Uterus (tissue), 4 donors: ENCODE measurements around the gene SEC14L1. TPM values are rescaled to one million over a fixed set of nuclear protein-coding genes. Genes with fewer than 3 reads are reported as not detected.

ENCODE experiments used
- DNase-seq, 2 donors: peaks; one replicate each; pipeline ENCODE4 v3.0.0-alpha.2; 2019 to 2020
- H3K27ac ChIP-seq, 2 donors: fragments of 200-600 bp; sonication (generic); 1 replicate in 1 of 2; 2 replicates in 1 of 2; pipeline ENCODE4 v1.5.1; 2016 to 2018
- H3K27me3 ChIP-seq, 2 donors: fragments of 200-600 bp; sonication (generic); one replicate each; pipeline ENCODE4 v1.5.1; 2018 to 2019; ENCODE audit warnings: control low read depth in 1 of 2
- H3K36me3 ChIP-seq, 2 donors: fragments of 200-600 bp; sonication (generic); one replicate each; pipeline ENCODE4 v1.5.1; 2019; ENCODE audit warnings: control low read depth in 1 of 2
- H3K4me1 ChIP-seq, 2 donors: fragments of 200-600 bp; sonication (generic); one replicate each; pipeline ENCODE4 v1.5.1; 2018 to 2019; ENCODE audit warnings: control low read depth in 1 of 2
- H3K4me3 ChIP-seq, 2 donors: fragments of 200-600 bp; sonication (generic); 1 replicate in 1 of 2; 2 replicates in 1 of 2; pipeline ENCODE4 v1.5.1; 2018 to 2019; ENCODE audit warnings: mild to moderate bottlenecking in 1 of 2
- H3K9me3 ChIP-seq, 2 donors: fragments of 200-600 bp; sonication (generic); one replicate each; pipeline ENCODE4 v1.5.1; 2019; ENCODE audit warnings: control low read depth in 1 of 2
- POLR2A ChIP-seq, 2 donors: fragments of 450-650 bp; IDR thresholded peaks; one replicate each; pipeline ENCODE4 v1.6.1; 2016; ENCODE audit warnings: antibody characterized with exemption in 2 of 2, mild to moderate bottlenecking in 1 of 2, moderate library complexity in 1 of 2
- intact Hi-C: fragments of 100-400 bp; cut with DNase I; formaldehyde crosslinking; loops from one replicate; pipeline ENCODE4 v1.15.1; 2023; ENCODE audit warnings: low total_unique reads
- total RNA-seq, 4 donors: library from RNA; depleted of rRNA in 3 of 4; stranded (reverse); fragments of >200 nt in 3 of 4; gene quantifications; one replicate each; pipeline versions ENCODE4 v1.1.0 to v1.2.4, GENCODE V29; 2014 to 2023
- TF ChIP-seq, protein P1 (sequence below), 4 experiments: fragments of 200-600 bp in 2 of 4; fragments of 450-650 bp in 2 of 4; sonication (generic) in 2 of 4; IDR thresholded peaks; one replicate each; pipeline ENCODE4 v1.5.1; 2016 to 2019; ENCODE audit warnings: antibody characterized with exemption in 4 of 4, mild to moderate bottlenecking in 2 of 4, moderate library complexity in 1 of 4
- donor health status: DM: yes; HTN: yes; CAD: no.

Gene SEC14L1
- total RNA-seq, 4 donors from 2014 or later: 38.2 to 128 (median 42.6) TPM

DNA sequence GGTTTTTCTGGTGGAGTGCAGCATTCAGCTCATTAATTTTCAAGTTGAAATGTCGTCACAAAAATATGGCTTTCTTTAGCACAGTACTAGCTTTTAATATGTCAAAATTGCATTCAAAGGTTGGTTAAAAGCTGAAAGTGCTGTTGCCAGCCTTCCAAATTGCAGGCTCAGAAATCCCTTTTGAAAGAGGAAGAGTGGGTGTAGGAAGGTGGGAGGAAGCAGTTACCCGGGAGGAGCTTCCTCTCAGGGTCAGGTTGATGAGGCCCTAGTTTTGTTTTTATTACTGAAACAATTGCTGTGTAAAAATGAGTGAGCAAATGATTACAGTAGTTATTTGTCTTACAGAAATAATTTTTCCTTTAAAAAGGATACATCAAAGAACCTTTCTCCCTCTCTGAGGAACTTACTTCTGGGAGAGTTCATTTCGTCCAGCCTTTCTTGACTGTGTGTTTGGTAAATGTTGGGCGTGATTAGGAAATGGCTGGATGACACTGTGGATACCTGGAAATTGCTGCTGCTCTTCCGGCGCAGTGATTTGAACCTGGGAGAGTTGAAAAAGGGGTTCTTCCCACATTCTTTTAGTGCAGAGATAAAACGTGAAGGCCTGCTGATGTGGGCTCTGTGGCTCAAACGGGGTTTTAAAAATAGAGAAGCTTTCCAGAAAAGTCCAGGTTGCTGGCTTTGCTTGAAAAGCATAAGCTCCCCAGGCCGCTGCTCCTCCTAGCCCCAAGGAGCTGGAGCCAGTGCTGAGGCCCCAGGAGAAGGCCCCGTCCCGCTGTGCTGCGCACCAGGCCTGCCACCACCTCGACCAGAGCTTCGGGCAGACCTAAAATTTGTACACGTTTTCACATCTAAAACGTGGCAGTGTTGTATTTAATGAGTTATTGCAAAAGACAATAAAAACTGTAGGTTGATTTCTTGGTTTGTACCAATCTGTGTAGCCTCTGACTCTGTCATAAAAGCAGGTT, 41.7 kb downstream of the SEC14L1 start:
- no peak overlapping the region for H3K4me3 ChIP-seq
- no peak for DNase-seq
- TF ChIP-seq POLR2A (IDR thresholded peaks at IDR 0.05): no peak
- TF ChIP-seq, protein P1, sequence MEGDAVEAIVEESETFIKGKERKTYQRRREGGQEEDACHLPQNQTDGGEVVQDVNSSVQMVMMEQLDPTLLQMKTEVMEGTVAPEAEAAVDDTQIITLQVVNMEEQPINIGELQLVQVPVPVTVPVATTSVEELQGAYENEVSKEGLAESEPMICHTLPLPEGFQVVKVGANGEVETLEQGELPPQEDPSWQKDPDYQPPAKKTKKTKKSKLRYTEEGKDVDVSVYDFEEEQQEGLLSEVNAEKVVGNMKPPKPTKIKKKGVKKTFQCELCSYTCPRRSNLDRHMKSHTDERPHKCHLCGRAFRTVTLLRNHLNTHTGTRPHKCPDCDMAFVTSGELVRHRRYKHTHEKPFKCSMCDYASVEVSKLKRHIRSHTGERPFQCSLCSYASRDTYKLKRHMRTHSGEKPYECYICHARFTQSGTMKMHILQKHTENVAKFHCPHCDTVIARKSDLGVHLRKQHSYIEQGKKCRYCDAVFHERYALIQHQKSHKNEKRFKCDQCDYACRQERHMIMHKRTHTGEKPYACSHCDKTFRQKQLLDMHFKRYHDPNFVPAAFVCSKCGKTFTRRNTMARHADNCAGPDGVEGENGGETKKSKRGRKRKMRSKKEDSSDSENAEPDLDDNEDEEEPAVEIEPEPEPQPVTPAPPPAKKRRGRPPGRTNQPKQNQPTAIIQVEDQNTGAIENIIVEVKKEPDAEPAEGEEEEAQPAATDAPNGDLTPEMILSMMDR (IDR thresholded peaks at IDR 0.05): no peak
- no peaks in the 10 kb centered on the region for H3K9me3 ChIP-seq
- intact Hi-C loops: no loop called here
- no peaks in the 10 kb centered on the region for H3K36me3 ChIP-seq
- H3K27ac ChIP-seq: peak overlapping the region; percentile 22 to 65
- H3K4me1 ChIP-seq: no peaks in the 10 kb centered on the region
- H3K27me3 ChIP-seq: no peaks in the 10 kb centered on the region

DNA sequence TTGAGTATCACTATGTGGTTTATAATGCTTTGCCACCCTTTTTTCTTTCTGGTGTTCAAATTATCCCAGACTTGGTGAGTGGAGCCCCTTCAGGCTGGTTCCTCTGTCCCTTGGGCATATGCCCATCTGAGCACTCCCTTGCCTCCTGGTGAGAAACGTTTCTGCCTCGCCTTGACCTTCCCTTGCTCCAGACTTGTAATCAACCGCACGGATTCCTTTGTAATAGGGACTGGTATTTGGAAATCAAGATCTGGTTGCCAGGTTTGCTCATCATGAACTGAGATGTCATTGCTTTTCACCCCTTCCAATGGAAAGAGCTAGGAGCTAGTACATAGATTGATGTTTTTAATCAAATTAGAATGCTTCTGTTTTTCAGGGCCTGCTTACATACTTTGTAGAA, 43.7 kb downstream of the SEC14L1 start:
- TF ChIP-seq POLR2A (IDR thresholded peaks at IDR 0.05): no peak
- TF ChIP-seq, protein P1 (IDR thresholded peaks at IDR 0.05): no peak
- H3K9me3 ChIP-seq: no peaks in the 10 kb centered on the region
- no peak overlapping the region for H3K4me3 ChIP-seq
- no peaks in the 10 kb centered on the region for H3K36me3 ChIP-seq
- no peaks in the 10 kb centered on the region for H3K4me1 ChIP-seq
- peak overlapping the region in 1 of 2 donors; percentile 22 for H3K27ac ChIP-seq
- intact Hi-C loops: no loop called here
- no peak for DNase-seq
- no peaks in the 10 kb centered on the region for H3K27me3 ChIP-seq

DNA sequence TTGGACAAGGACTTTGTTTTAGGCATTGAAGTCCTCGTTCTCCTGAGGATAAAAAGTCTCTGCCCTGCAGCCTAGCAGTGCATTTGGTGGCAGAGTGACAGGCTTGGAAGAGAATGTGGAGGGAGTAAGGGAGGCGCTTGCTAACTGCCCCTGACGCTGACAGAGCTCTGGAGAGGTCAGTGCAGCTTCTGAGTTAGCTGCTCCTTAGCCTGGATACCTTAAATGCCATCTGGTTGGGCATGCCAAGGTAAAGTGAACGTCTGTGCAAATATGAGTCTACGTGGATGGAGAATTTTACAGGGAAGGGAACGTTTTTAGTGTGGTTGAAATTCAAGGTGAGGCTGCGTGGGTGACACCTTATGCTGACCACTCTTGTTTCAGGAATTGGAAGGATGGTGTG, 44.4 kb downstream of the SEC14L1 start:
- no peak for DNase-seq
- H3K27ac ChIP-seq: peak overlapping the region in 1 of 2 donors; percentile 11
- no peaks in the 10 kb centered on the region for H3K36me3 ChIP-seq
- H3K9me3 ChIP-seq: no peaks in the 10 kb centered on the region
- H3K27me3 ChIP-seq: no peaks in the 10 kb centered on the region
- TF ChIP-seq POLR2A (IDR thresholded peaks at IDR 0.05): no peak
- TF ChIP-seq, protein P1 (IDR thresholded peaks at IDR 0.05): no peak
- intact Hi-C loops: no loop called here
- H3K4me3 ChIP-seq: no peak overlapping the region
- no peaks in the 10 kb centered on the region for H3K4me1 ChIP-seq

DNA sequence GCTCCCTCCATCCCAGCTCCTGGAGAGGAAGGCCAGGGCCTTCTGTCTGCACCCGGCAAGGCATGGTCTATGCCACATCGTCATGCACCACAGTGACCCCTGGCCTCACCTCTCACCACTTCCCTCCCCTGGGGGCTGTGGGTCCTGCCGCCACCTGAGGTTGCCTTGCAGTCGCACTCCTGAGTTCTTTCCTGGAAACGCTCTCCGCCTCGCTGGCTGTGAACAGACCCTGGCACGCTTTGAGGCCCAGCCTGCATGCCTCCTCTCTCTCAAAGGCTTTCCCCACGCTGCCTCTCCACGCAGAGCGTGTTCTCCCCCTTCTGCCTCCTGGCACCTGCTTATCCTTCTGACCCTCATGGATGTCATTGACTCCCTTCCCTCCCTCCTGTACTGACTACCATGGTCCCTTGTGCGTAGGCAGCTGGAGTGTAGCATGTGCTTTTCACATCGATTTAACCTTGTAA, 45.4 kb downstream of the SEC14L1 start:
- Histone ChIP-seq H3K4me3 (no peak overlapping the region), H3K9me3 (no peaks in the 10 kb centered on the region), H3K27ac (peak overlapping the region in 1 of 2 donors; percentile 18), H3K4me1 (no peaks in the 10 kb centered on the region), H3K36me3 (no peaks in the 10 kb centered on the region), H3K27me3 (no peaks in the 10 kb centered on the region)
- DNase-seq: no peak
- no peak for TF ChIP-seq POLR2A (IDR thresholded peaks at IDR 0.05)
- intact Hi-C loops: no loop called here

DNA sequence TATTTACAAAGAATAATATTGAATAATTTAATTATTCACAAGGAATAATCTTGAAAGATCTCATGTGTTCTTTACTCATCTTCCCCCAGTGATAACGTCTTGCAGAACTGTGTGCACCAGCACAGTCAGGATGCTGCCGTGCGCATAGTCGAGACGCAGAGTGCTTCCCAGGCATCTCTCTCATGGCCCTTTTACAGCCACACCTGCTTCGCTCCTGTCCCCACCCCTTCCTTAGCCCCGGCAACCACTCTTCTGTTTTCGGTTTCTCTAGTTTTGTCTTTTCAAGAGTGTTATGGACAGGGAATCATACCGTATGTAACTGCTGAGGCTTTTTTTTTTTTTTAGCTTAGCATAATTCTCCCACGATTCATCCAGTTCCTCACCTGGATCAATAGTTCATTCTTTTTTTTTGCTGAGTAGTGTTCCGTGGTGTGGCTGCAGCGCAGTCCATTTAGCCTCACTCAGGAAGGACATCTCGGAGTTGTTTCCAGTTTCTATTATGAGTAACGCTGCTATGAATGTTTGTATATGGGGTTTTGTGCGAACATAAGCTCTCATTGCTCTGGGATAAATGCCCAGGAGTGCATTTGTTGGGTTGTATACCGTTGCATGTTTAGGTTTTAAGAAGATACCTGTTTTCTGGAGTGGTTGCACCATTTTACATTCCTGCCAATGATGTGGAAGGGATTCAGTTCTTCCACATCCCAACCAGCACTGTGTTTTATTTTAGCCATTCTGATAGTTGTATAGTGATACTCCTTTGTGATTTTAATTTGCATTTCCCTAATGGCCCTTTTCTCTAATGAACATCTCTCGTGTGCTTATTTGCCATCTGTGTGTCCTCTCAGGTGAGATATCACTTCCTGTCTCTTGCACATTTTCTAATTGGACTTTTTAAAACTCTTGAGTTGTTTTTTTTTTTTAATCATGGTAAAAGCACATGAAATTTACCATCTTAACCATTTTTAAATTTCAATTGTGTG, 47.6 kb downstream of the SEC14L1 start:
- TF ChIP-seq POLR2A (IDR thresholded peaks at IDR 0.05): no peak
- TF ChIP-seq, protein P1 (IDR thresholded peaks at IDR 0.05): no peak
- Histone ChIP-seq H3K27me3 (no peaks in the 10 kb centered on the region), H3K27ac (no peak overlapping the region), H3K9me3 (no peaks in the 10 kb centered on the region), H3K4me3 (no peak overlapping the region), H3K36me3 (no peaks in the 10 kb centered on the region), H3K4me1 (no peaks in the 10 kb centered on the region)
- intact Hi-C loops: no loop called here
- DNase-seq: no peak
